ENCODE measurements around the gene TLN1.

DNA sequence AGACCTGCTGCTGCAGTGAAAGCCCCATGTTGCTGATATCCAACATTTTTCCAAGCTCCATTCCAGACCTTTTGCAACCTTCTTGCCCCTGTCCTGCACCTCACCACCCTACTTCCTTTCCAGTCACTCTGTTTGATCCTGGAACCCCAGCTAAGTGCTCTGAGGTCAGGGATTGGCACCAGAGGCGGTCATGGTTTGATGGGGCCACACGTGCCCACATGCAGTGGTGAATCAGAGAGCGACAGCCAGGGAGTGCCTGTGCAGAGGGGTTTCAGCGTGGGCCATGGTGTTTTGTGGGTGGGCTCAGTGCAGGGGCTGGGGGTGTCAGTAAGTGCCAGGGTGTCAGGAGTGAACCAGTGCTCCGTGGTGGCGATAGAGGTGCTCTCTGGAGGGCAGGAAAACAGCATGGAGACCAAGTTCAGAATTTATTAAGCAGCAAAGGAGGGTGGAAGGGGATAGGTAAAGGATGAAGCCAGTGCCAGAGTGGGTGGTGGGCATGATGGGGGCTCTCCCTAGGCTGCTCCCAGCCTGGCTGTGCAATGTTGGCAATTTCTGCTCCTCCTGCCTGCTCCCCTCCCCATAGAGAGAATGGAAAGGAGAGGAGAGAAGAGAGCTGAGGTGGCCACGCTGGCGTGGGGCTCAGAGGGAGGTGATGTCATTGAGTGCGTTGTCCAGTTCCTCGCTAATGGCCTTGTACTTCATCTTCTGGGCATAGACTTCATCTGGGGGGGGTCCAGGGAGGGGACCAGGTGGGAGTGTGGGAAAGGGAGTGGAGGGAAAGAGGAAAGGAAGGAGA, 49.3 kb downstream of the TLN1 start:
- TF ChIP-seq ZNF785 (tag by site-specific recombination; IDR thresholded peaks at IDR 0.05) (no peak), ZNF10 (tag by site-specific recombination; IDR thresholded peaks at IDR 0.05) (no peak), KLF16 (tag by site-specific recombination; IDR thresholded peaks at IDR 0.05) (no peak), ZNF514 (tag by site-specific recombination; IDR thresholded peaks at IDR 0.05) (no peak)
- TF ChIP-seq, protein P1, sequence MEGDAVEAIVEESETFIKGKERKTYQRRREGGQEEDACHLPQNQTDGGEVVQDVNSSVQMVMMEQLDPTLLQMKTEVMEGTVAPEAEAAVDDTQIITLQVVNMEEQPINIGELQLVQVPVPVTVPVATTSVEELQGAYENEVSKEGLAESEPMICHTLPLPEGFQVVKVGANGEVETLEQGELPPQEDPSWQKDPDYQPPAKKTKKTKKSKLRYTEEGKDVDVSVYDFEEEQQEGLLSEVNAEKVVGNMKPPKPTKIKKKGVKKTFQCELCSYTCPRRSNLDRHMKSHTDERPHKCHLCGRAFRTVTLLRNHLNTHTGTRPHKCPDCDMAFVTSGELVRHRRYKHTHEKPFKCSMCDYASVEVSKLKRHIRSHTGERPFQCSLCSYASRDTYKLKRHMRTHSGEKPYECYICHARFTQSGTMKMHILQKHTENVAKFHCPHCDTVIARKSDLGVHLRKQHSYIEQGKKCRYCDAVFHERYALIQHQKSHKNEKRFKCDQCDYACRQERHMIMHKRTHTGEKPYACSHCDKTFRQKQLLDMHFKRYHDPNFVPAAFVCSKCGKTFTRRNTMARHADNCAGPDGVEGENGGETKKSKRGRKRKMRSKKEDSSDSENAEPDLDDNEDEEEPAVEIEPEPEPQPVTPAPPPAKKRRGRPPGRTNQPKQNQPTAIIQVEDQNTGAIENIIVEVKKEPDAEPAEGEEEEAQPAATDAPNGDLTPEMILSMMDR (tag by site-specific recombination; IDR thresholded peaks at IDR 0.05): no peak
- TF ChIP-seq, protein P2, sequence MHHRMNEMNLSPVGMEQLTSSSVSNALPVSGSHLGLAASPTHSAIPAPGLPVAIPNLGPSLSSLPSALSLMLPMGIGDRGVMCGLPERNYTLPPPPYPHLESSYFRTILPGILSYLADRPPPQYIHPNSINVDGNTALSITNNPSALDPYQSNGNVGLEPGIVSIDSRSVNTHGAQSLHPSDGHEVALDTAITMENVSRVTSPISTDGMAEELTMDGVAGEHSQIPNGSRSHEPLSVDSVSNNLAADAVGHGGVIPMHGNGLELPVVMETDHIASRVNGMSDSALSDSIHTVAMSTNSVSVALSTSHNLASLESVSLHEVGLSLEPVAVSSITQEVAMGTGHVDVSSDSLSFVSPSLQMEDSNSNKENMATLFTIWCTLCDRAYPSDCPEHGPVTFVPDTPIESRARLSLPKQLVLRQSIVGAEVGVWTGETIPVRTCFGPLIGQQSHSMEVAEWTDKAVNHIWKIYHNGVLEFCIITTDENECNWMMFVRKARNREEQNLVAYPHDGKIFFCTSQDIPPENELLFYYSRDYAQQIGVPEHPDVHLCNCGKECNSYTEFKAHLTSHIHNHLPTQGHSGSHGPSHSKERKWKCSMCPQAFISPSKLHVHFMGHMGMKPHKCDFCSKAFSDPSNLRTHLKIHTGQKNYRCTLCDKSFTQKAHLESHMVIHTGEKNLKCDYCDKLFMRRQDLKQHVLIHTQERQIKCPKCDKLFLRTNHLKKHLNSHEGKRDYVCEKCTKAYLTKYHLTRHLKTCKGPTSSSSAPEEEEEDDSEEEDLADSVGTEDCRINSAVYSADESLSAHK (tag by site-specific recombination; IDR thresholded peaks at IDR 0.05): no peak
- TF ChIP-seq, protein P3, sequence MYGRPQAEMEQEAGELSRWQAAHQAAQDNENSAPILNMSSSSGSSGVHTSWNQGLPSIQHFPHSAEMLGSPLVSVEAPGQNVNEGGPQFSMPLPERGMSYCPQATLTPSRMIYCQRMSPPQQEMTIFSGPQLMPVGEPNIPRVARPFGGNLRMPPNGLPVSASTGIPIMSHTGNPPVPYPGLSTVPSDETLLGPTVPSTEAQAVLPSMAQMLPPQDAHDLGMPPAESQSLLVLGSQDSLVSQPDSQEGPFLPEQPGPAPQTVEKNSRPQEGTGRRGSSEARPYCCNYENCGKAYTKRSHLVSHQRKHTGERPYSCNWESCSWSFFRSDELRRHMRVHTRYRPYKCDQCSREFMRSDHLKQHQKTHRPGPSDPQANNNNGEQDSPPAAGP (tag by site-specific recombination; IDR thresholded peaks at IDR 0.05): no peak
